GM12878 (cell line): ENCODE results near the gene KIFC3. TPM values are rescaled to one million over a fixed set of nuclear protein-coding genes. Genes with fewer than 3 reads are reported as not detected.

Experiments used
- ATAC-seq: fragments of 200-7000 bp; cut with Tn5 transposase; 3 replicates; pipeline ENCODE4 v1.9.1; 2020; ENCODE audit warnings: mild to moderate bottlenecking, moderate library complexity
- BruUV-seq: library from RNA; stranded (reverse); fragments of 400-500 nt; replicated peaks from 2 replicates; lab custom pipeline; 2021; lab: Mats Ljungman, UMichigan
- CTCF ChIA-PET: fragments of 300-600 bp; sonication (Branson Sonifier 250); formaldehyde crosslinking; extraction: SDS; loops from one replicate; lab custom pipeline; 2021; ENCODE audit warnings: inconsistent platforms; lab: Yijun Ruan, JAX
- POLR2A ChIA-PET: fragments of 350-600 bp; formaldehyde crosslinking; extraction: SDS; loops from one replicate; lab custom pipeline; 2021; ENCODE audit warnings: inconsistent platforms; lab: Charles Lee
- RAD21 ChIA-PET: fragments of 300-600 bp; sonication (Branson Sonifier 250); formaldehyde crosslinking; loops from one replicate; lab custom pipeline; 2023; ENCODE audit warnings: antibody characterized with exemption; ENCODE audit not compliant: unreplicated experiment; lab: Charles Lee
- SMC1A ChIA-PET: fragments of 300-600 bp; sonication (Branson Sonifier 250); formaldehyde crosslinking; loops from one replicate; lab custom pipeline; 2023; ENCODE audit not compliant: unreplicated experiment, uncharacterized antibody; lab: Charles Lee
- DNase-seq: peaks from one replicate; pipeline ENCODE4 v3.0.0-alpha.2; 2011; ENCODE audit warnings: low read depth, low spot score
- FAIRE-seq: peaks from 3 replicates; lab custom pipeline; 2011; peaks lifted over from hg19 to GRCh38; lab: Jason Lieb, UNC
- H2AFZ ChIP-seq: 2 replicates; pipeline ENCODE4 v1.6.0; 2011; ENCODE audit warnings: low read depth, low read length, control low read depth; ENCODE audit not compliant: control insufficient read depth
- H3K27ac ChIP-seq: 2 replicates; pipeline ENCODE4 v1.5.1; 2011; ENCODE audit warnings: control low read depth; ENCODE audit not compliant: control insufficient read depth, insufficient read depth
- H3K27me3 ChIP-seq, 2 experiments: replicated peaks in 1 of 2; 2 replicates each; pipeline versions ENCODE4 v1.6.0 to v1.6.1; 2011; ENCODE audit warnings: low read length in 1 of 2; ENCODE audit not compliant: control insufficient read depth in 2 of 2, insufficient read depth in 2 of 2
- H3K36me3 ChIP-seq, 2 experiments: 2 replicates each; pipeline ENCODE4 v1.5.1; 2011; ENCODE audit warnings: low read length in 1 of 2; ENCODE audit not compliant: control insufficient read depth in 2 of 2, insufficient read depth in 2 of 2
- H3K4me1 ChIP-seq: 2 replicates; pipeline ENCODE4 v1.6.1; 2011; ENCODE audit warnings: mild to moderate bottlenecking, low read length, moderate library complexity, mixed read lengths; ENCODE audit not compliant: control insufficient read depth, insufficient read depth
- H3K4me2 ChIP-seq: 2 replicates; pipeline ENCODE4 v1.6.0; 2011; ENCODE audit warnings: control low read depth; ENCODE audit not compliant: control insufficient read depth, insufficient read depth
- H3K4me3 ChIP-seq: fragments of 200-600 bp; sonication (generic); 2 replicates; pipeline ENCODE4 v1.5.1; 2016
- H3K79me2 ChIP-seq: 2 replicates; pipeline ENCODE4 v1.6.0; 2011; ENCODE audit warnings: low read length; ENCODE audit not compliant: control insufficient read depth, insufficient read depth
- H3K9ac ChIP-seq: 2 replicates; pipeline ENCODE4 v1.8.0; 2011; ENCODE audit warnings: low read length, control low read depth, mixed read lengths; ENCODE audit not compliant: control insufficient read depth, insufficient read depth
- H3K9me3 ChIP-seq: replicated peaks from 3 replicates; pipeline ENCODE4 v1.5.1; 2011; ENCODE audit warnings: mild to moderate bottlenecking, low read length; ENCODE audit not compliant: control insufficient read depth, insufficient read depth
- H4K20me1 ChIP-seq: 2 replicates; pipeline ENCODE4 v1.6.0; 2011; ENCODE audit not compliant: control insufficient read depth, insufficient read depth
- CBX5 ChIP-seq: sonication (generic); IDR thresholded peaks from 2 replicates; pipeline ENCODE4 v1.6.1; 2016; ENCODE audit warnings: low read depth, moderate library complexity, mild to moderate bottlenecking, inconsistent platforms
- EGR1 ChIP-seq, 2 experiments: IDR thresholded peaks; 1 replicate in 1 of 2; 2 replicates in 1 of 2; pipeline ENCODE4 v1.6.1; 2011 to 2012; ENCODE audit warnings: low read depth in 2 of 2, low read length in 2 of 2, borderline replicate concordance in 1 of 2, mild to moderate bottlenecking in 1 of 2, moderate library complexity in 1 of 2
- KDM1A ChIP-seq: fragments of 200-600 bp; sonication (generic); IDR thresholded peaks from 2 replicates; pipeline ENCODE4 v1.6.1; 2016; ENCODE audit warnings: borderline replicate concordance
- POLR2A ChIP-seq: IDR thresholded peaks from 2 replicates; pipeline ENCODE4 v1.6.1; 2011; ENCODE audit warnings: low read depth, mild to moderate bottlenecking, low read length
- TCF3 ChIP-seq: IDR thresholded peaks from 2 replicates; pipeline ENCODE4 v1.6.1; 2012; ENCODE audit warnings: low read depth, mild to moderate bottlenecking, low read length, borderline replicate concordance; ENCODE audit not compliant: insufficient read depth
- ZNF274 ChIP-seq: IDR thresholded peaks from one replicate; pipeline ENCODE4 v1.8.0; 2011; ENCODE audit not compliant: insufficient read length, insufficient read depth
- ZSCAN29 ChIP-seq: fragments of 450-650 bp; IDR thresholded peaks from 2 replicates; pipeline ENCODE4 v1.6.1; 2017; ENCODE audit warnings: mild to moderate bottlenecking, moderate library complexity
- WGBS: methylation state at CpG from one replicate; pipeline ENCODE4 v1.1.6; 2016; ENCODE audit warnings: low lambda C conversion rate; ENCODE audit not compliant: insufficient replicate concordance, insufficient coverage; ENCODE audit errors: missing lambda C conversion rate; 5-methylcytosine and 5-hydroxymethylcytosine counted together
- in situ Hi-C: fragments of 300-500 bp; cut with MboI; formaldehyde crosslinking; loops from 9 replicates; pipeline ENCODE4 v1.14.3; 2018; ENCODE audit warnings: mixed read lengths
- intact Hi-C: fragments of 100-400 bp; cut with micrococcal nuclease; formaldehyde crosslinking; loops from one replicate; pipeline ENCODE4 v1.14.2; 2022; ENCODE audit not compliant: unreplicated experiment
- polyA plus RNA-seq, 11 experiments: library from polyadenylated mRNA; depleted of rRNA in 4 of 11; unstranded in 6 of 11; stranded (reverse) in 5 of 11; fragments of >200 nt; fragmentation: Nextera tagmentation in 4 of 11; fragmentation: Illumina TruSeq in 1 of 11; extraction: Ambion mirVana in 4 of 11; extraction: Trizol in 1 of 11; gene quantifications; 1 replicate in 1 of 11; 2 replicates in 10 of 11; pipeline versions ENCODE4 v1.2.1 to v1.2.3, GENCODE V29; 2011 to 2016; ENCODE audit warnings: inconsistent platforms in 2 of 11, missing spikeins in 2 of 11, low read depth in 1 of 11
- total RNA-seq, 4 experiments: library from RNA; depleted of rRNA in 3 of 4; stranded (reverse); fragments of >200 nt in 3 of 4; fragmentation: Illumina TruSeq in 1 of 4; extraction: Trizol in 1 of 4; gene quantifications; 2 replicates each; pipeline versions ENCODE4 v1.2.1 to v1.2.3, GENCODE V29; 2013 to 2021
- TF ChIP-seq, protein P1 (sequence below): IDR thresholded peaks from 2 replicates; pipeline ENCODE4 v1.6.1; 2012; ENCODE audit warnings: low read depth, low read length, improper control_type of control experiment
- TF ChIP-seq, protein P2 (sequence below): IDR thresholded peaks from 2 replicates; pipeline ENCODE4 v1.6.1; 2012; ENCODE audit warnings: mild to moderate bottlenecking, low read depth, low read length
- TF ChIP-seq, protein P3 (sequence below): fragments of 450-650 bp; IDR thresholded peaks from 2 replicates; pipeline ENCODE4 v1.6.1; 2017; ENCODE audit warnings: low read depth, mild to moderate bottlenecking, moderate library complexity
- TF ChIP-seq, protein P4 (sequence below): fragments of 450-650 bp; IDR thresholded peaks from 2 replicates; pipeline ENCODE4 v1.6.1; 2017; ENCODE audit warnings: mild to moderate bottlenecking, moderate library complexity

The KIFC3 gene
- total and polyA plus RNA-seq, 10 of the 15 experiments (the other 5 are each of a cell fraction or from before 2014, with no cell fraction given), result 0.22 to 1.3 (median 0.26) TPM; not detected in 3

DNA sequence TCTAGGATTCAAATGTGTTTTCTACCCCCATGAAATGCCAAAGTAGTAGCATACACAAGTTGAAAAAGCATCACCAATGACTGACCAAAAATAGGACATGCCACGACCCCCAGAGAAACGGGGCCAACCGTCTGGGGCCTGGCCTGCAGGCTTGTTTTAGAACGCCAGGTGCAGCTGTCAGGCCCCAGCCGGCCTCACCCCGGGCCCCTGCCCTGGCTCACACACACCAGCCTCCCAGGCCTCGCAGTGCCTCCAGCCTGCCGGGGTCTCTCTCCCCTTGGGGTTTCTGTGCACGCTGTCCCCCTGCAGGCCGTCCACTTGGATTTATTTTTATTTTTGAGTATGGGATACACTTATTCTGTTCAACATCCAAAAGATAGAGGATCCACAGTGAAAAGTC lies 58.8 kb downstream of the KIFC3 start:
- Histone ChIP-seq H3K79me2 (no peaks in the 10 kb centered on the region), H3K4me1 (no peaks in the 10 kb centered on the region), H4K20me1 (no peaks in the 10 kb centered on the region), H3K4me2 (no peak overlapping the region), H3K9ac (no peak overlapping the region), H3K4me3 (no peak overlapping the region), H3K27ac (no peak overlapping the region), H3K36me3 (0 out of 4 replicates have a peak, but pooled peaks cover 0 to 2% of the 10 kb centered on the region in 2 experiments), H3K27me3 (no peaks in the 10 kb centered on the region), H2AFZ (no peak overlapping the region), H3K9me3 (no peaks in the 10 kb centered on the region)
- intact Hi-C loops, result no loop called here
- ATAC-seq, result no peak
- ChIA-PET SMC1A (no interaction called here), RAD21 (no interaction called here), CTCF (no interaction called here), POLR2A (no interaction called here)
- no TSS peak for BruUV-seq
- no peak for DNase-seq
- in situ Hi-C loops, result no loop called here
- FAIRE-seq, result no peak
- WGBS, result 43% methylated on average over 10 of the region's 10 CpGs
- TF ChIP-seq POLR2A (no peak), CBX5 (no peak), EGR1 (IDR thresholded peaks at IDR 0.05; ENCODE audit: borderline replicate concordance in 1 of 2, low read depth in 2 of 2, low read length in 2 of 2) (no peak), KDM1A (no peak), ZSCAN29 (no peak), TCF3 (no peak), ZNF274 (no peak)
- TF ChIP-seq, protein P1, sequence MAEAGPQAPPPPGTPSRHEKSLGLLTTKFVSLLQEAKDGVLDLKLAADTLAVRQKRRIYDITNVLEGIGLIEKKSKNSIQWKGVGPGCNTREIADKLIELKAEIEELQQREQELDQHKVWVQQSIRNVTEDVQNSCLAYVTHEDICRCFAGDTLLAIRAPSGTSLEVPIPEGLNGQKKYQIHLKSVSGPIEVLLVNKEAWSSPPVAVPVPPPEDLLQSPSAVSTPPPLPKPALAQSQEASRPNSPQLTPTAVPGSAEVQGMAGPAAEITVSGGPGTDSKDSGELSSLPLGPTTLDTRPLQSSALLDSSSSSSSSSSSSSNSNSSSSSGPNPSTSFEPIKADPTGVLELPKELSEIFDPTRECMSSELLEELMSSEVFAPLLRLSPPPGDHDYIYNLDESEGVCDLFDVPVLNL, result no peak
- TF ChIP-seq, protein P2, sequence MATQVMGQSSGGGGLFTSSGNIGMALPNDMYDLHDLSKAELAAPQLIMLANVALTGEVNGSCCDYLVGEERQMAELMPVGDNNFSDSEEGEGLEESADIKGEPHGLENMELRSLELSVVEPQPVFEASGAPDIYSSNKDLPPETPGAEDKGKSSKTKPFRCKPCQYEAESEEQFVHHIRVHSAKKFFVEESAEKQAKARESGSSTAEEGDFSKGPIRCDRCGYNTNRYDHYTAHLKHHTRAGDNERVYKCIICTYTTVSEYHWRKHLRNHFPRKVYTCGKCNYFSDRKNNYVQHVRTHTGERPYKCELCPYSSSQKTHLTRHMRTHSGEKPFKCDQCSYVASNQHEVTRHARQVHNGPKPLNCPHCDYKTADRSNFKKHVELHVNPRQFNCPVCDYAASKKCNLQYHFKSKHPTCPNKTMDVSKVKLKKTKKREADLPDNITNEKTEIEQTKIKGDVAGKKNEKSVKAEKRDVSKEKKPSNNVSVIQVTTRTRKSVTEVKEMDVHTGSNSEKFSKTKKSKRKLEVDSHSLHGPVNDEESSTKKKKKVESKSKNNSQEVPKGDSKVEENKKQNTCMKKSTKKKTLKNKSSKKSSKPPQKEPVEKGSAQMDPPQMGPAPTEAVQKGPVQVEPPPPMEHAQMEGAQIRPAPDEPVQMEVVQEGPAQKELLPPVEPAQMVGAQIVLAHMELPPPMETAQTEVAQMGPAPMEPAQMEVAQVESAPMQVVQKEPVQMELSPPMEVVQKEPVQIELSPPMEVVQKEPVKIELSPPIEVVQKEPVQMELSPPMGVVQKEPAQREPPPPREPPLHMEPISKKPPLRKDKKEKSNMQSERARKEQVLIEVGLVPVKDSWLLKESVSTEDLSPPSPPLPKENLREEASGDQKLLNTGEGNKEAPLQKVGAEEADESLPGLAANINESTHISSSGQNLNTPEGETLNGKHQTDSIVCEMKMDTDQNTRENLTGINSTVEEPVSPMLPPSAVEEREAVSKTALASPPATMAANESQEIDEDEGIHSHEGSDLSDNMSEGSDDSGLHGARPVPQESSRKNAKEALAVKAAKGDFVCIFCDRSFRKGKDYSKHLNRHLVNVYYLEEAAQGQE, result no peak
- TF ChIP-seq, protein P3, sequence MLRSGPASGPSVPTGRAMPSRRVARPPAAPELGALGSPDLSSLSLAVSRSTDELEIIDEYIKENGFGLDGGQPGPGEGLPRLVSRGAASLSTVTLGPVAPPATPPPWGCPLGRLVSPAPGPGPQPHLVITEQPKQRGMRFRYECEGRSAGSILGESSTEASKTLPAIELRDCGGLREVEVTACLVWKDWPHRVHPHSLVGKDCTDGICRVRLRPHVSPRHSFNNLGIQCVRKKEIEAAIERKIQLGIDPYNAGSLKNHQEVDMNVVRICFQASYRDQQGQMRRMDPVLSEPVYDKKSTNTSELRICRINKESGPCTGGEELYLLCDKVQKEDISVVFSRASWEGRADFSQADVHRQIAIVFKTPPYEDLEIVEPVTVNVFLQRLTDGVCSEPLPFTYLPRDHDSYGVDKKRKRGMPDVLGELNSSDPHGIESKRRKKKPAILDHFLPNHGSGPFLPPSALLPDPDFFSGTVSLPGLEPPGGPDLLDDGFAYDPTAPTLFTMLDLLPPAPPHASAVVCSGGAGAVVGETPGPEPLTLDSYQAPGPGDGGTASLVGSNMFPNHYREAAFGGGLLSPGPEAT, result no peak
- TF ChIP-seq, protein P4, sequence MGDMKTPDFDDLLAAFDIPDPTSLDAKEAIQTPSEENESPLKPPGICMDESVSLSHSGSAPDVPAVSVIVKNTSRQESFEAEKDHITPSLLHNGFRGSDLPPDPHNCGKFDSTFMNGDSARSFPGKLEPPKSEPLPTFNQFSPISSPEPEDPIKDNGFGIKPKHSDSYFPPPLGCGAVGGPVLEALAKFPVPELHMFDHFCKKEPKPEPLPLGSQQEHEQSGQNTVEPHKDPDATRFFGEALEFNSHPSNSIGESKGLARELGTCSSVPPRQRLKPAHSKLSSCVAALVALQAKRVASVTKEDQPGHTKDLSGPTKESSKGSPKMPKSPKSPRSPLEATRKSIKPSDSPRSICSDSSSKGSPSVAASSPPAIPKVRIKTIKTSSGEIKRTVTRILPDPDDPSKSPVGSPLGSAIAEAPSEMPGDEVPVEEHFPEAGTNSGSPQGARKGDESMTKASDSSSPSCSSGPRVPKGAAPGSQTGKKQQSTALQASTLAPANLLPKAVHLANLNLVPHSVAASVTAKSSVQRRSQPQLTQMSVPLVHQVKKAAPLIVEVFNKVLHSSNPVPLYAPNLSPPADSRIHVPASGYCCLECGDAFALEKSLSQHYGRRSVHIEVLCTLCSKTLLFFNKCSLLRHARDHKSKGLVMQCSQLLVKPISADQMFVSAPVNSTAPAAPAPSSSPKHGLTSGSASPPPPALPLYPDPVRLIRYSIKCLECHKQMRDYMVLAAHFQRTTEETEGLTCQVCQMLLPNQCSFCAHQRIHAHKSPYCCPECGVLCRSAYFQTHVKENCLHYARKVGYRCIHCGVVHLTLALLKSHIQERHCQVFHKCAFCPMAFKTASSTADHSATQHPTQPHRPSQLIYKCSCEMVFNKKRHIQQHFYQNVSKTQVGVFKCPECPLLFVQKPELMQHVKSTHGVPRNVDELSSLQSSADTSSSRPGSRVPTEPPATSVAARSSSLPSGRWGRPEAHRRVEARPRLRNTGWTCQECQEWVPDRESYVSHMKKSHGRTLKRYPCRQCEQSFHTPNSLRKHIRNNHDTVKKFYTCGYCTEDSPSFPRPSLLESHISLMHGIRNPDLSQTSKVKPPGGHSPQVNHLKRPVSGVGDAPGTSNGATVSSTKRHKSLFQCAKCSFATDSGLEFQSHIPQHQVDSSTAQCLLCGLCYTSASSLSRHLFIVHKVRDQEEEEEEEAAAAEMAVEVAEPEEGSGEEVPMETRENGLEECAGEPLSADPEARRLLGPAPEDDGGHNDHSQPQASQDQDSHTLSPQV, result no peak
